Activated CD8-positive, alpha-beta memory T cell treated with anti-CD3 and anti-CD28 coated beads, Interleukin-2, amount 50 U/mL, for 24 hours (primary cell): ENCODE measurements around the gene CDCA4.
"Not testable (repeated sequence)": the region's sequence is repeated elsewhere in the genome, so short reads cannot be mapped to it uniquely, and the experiment has no call there.

Source experiments
- DNase-seq: peaks from one replicate; pipeline ENCODE4 v3.0.0-alpha.2; 2020; ENCODE audit errors: extremely low read depth

Gene CDCA4

GRCh38 chr14:105020815-105021655 is at the start of gene CDCA4:
CDCA4 (minus strand) TSS chr14:105021083; CDS start chr14:105011929, 9,154 bp downstream.
- peak; percentile 86 for DNase-seq

- no peak for DNase-seq
Observed at GRCh38 chr14:105069871-105070759, 49.2 kb upstream of the CDCA4 start.

GRCh38 chr14:105069522-105069870 is 48.6 kb upstream of the CDCA4 start:
- DNase-seq, result no peak

GRCh38 chr14:105068818-105069217 is 47.9 kb upstream of the CDCA4 start:
- no peak for DNase-seq

- no peak for DNase-seq
Observed at GRCh38 chr14:105067969-105068301, 47.1 kb upstream of the CDCA4 start.

- DNase-seq, result no peak
Observed at GRCh38 chr14:105067140-105067968, 46.5 kb upstream of the CDCA4 start.

GRCh38 chr14:105066240-105067071 is 45.6 kb upstream of the CDCA4 start:
- DNase-seq, result no peak

GRCh38 chr14:105065280-105066228 is 44.7 kb upstream of the CDCA4 start, which contains the start of gene GPR132:
GPR132 (minus strand) TSS chr14:105065430; CDS start chr14:105055420, 10,010 bp downstream.
- DNase-seq, result peak; percentile 78

- no peak for DNase-seq
Observed at GRCh38 chr14:105064721-105065143, 43.8 kb upstream of the CDCA4 start.

GRCh38 chr14:105064001-105064400 is 43.1 kb upstream of the CDCA4 start:
- no peak for DNase-seq

GRCh38 chr14:105063506-105063905 is 42.6 kb upstream of the CDCA4 start:
- not testable (repeated sequence) for DNase-seq

GRCh38 chr14:105063056-105063455 is 42.2 kb upstream of the CDCA4 start:
- no peak for DNase-seq

- DNase-seq, result no peak
Observed at GRCh38 chr14:105062048-105062433, 41.2 kb upstream of the CDCA4 start.

- DNase-seq, result no peak
Observed at GRCh38 chr14:105061428-105062047, 40.7 kb upstream of the CDCA4 start.

GRCh38 chr14:105060751-105061427 is 40.0 kb upstream of the CDCA4 start:
- DNase-seq, result no peak

GRCh38 chr14:105059925-105060565 is 39.2 kb upstream of the CDCA4 start:
- no peak for DNase-seq

GRCh38 chr14:105059035-105059924 is 38.4 kb upstream of the CDCA4 start:
- DNase-seq, result no peak
